ENCODE data around the gene DEPDC1.

GRCh38 chr1:68495532-68495931, 1.4 kb downstream of the DEPDC1 start:
- TF ChIP-seq EZH2 (IDR thresholded peaks at IDR 0.05; ENCODE audit: borderline replicate concordance, low read length) (no peak), CTCF (IDR thresholded peaks at IDR 0.05; ENCODE audit: low read length) (no peak)
